Prostate gland (tissue), 2 donors: ENCODE measurements around the gene TRMU.
A peak's percentile ranks its signal among the peaks of the same experiment; 100 is the strongest.

Experiments used
- POLR2AphosphoS5 ChIP-seq: sonication (generic); formaldehyde crosslinking; IDR thresholded peaks from one replicate; pipeline ENCODE4 v1.6.1; 2017; ENCODE audit warnings: antibody characterized with exemption
- TF ChIP-seq, protein P1 (sequence below), 4 experiments: fragments of 200-600 bp in 2 of 4; fragments of 450-650 bp in 2 of 4; sonication (generic) in 2 of 4; IDR thresholded peaks; 1 replicate in 3 of 4; 2 replicates in 1 of 4; pipeline ENCODE4 v1.5.1; 2016 to 2019; ENCODE audit warnings: antibody characterized with exemption in 4 of 4, mild to moderate bottlenecking in 2 of 4, moderate library complexity in 2 of 4

DNA sequence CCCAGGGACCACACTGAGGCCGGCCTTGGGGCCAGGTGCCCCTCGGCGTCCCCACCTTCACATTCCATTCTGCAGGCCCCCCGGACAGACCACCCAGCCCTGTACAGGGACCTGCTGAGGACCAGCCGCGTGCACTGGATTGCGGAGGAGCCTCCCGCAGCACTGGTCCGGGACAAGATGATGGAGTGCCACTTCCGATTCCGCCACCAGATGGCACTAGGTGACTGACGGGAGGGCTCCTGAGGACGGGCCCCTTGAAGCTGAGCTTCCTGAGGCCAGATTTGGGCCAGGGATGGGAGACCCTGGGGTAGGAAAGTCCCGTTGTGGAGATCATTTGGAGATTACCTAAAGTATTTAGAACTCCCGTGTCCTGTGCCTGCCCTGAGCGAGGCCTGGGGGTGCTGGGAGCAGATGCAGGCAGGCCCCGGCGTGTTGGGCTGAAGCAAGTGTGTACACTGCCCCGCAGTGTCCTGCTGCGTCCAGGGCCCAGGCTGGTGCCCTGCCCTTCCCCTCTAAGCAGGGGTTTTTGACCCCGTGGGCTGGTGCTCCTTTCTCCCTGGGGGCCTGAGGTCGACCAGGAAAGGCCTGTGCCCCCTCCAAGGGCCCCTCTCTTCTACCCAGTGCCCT is 20.0 kb downstream of the TRMU start:
- TF ChIP-seq, protein P1, sequence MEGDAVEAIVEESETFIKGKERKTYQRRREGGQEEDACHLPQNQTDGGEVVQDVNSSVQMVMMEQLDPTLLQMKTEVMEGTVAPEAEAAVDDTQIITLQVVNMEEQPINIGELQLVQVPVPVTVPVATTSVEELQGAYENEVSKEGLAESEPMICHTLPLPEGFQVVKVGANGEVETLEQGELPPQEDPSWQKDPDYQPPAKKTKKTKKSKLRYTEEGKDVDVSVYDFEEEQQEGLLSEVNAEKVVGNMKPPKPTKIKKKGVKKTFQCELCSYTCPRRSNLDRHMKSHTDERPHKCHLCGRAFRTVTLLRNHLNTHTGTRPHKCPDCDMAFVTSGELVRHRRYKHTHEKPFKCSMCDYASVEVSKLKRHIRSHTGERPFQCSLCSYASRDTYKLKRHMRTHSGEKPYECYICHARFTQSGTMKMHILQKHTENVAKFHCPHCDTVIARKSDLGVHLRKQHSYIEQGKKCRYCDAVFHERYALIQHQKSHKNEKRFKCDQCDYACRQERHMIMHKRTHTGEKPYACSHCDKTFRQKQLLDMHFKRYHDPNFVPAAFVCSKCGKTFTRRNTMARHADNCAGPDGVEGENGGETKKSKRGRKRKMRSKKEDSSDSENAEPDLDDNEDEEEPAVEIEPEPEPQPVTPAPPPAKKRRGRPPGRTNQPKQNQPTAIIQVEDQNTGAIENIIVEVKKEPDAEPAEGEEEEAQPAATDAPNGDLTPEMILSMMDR (IDR thresholded peaks at IDR 0.05) = peak; percentile 54 to 87 (median 84)
- peak; percentile 41 for TF ChIP-seq POLR2AphosphoS5
